Type B pancreatic cell (in vitro differentiated cells): ENCODE measurements around the gene KDM4F. TPM values are rescaled to one million over a fixed set of nuclear protein-coding genes. Genes with fewer than 3 reads are reported as not detected.

Experiments used
- DNase-seq: peaks from one replicate; pipeline ENCODE4 v3.0.0; 2021; ENCODE audit warnings: mixed read lengths; ENCODE audit not compliant: unreplicated experiment; ENCODE audit errors: extremely low spot score
- H3K27ac Mint-ChIP-seq: 2 replicates; pipeline ENCODE4 v1.8.0; 2021; ENCODE audit warnings: mild to moderate bottlenecking, mixed read lengths
- H3K27me3 Mint-ChIP-seq: 2 replicates; pipeline ENCODE4 v1.8.0; 2021; ENCODE audit warnings: mixed read lengths
- H3K36me3 Mint-ChIP-seq: 2 replicates; pipeline ENCODE4 v1.8.0; 2021; ENCODE audit warnings: mixed read lengths
- H3K4me1 Mint-ChIP-seq: one replicate; pipeline ENCODE4 v1.8.0; 2021; ENCODE audit warnings: mixed read lengths; ENCODE audit not compliant: unreplicated experiment
- H3K4me3 Mint-ChIP-seq: 2 replicates; pipeline ENCODE4 v1.8.0; 2021; ENCODE audit warnings: mild to moderate bottlenecking, mixed read lengths
- H3K9me3 Mint-ChIP-seq: 2 replicates; pipeline ENCODE4 v1.8.0; 2021; ENCODE audit warnings: mixed read lengths
- CTCF ChIP-seq: fragments of 200-600 bp; sonication (generic); conservative IDR thresholded peaks from 2 replicates; pipeline ENCODE4 v1.5.0; 2021; ENCODE audit warnings: antibody characterized with exemption, mild to moderate bottlenecking
- total RNA-seq: library from RNA; stranded (reverse); gene quantifications from 2 replicates; pipeline ENCODE4 v1.2.1, GENCODE V29; 2021; ENCODE audit warnings: low replicate concordance

Gene KDM4F
- total RNA-seq, 1 donor from 2014 or later = not detected

GRCh38 chr11:95081412-95081811, 32.2 kb downstream of the KDM4F start:
- no peak overlapping the region for H3K27ac Mint-ChIP-seq
- H3K9me3 Mint-ChIP-seq = no peaks in the 10 kb centered on the region
- no peak for TF ChIP-seq CTCF
- H3K27me3 Mint-ChIP-seq = peaks cover 10% of the 10 kb centered on the region
- H3K4me1 Mint-ChIP-seq = peaks cover 2% of the 10 kb centered on the region
- no peak overlapping the region for H3K4me3 Mint-ChIP-seq
- H3K36me3 Mint-ChIP-seq = no peaks in the 10 kb centered on the region
- no peak for DNase-seq

- no peak overlapping the region for H3K4me3 Mint-ChIP-seq
- no peaks in the 10 kb centered on the region for H3K36me3 Mint-ChIP-seq
- H3K27me3 Mint-ChIP-seq = peaks cover 15% of the 10 kb centered on the region
- no peaks in the 10 kb centered on the region for H3K4me1 Mint-ChIP-seq
- H3K9me3 Mint-ChIP-seq = no peaks in the 10 kb centered on the region
- DNase-seq = no peak
- H3K27ac Mint-ChIP-seq = no peak overlapping the region
- no peak for TF ChIP-seq CTCF
These were observed 33.4 kb downstream of the KDM4F start for GRCh38 chr11:95082576-95083001.

DNA sequence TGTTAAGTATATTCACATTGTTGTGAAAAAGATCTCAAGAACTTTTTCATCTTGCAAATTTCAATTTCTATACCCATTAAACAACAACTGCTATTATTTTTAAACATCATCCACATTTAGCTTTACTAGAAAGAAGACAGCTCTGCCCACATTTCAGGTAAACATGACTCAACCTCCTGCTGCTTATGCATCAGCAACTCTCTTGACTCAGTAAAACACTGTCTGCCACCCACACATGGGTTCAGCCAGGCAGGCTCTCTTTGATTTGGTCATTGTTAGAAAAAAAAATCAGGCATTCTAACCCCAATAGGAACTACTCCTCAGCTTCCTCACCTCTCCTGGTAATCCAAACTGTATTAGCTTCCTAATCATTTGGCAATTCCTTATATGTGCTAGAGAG, 35.3 kb downstream of the KDM4F start:
- no peak for DNase-seq
- Mint-ChIP-seq H3K9me3 (no peaks in the 10 kb centered on the region), H3K27me3 (peaks cover 22% of the 10 kb centered on the region), H3K4me3 (no peak overlapping the region), H3K36me3 (no peaks in the 10 kb centered on the region), H3K4me1 (no peaks in the 10 kb centered on the region), H3K27ac (no peak overlapping the region)
- no peak for TF ChIP-seq CTCF

GRCh38 chr11:95085117-95085816, 36.0 kb downstream of the KDM4F start:
- Mint-ChIP-seq H3K27me3 (peaks cover 22% of the 10 kb centered on the region), H3K4me1 (peaks cover 2% of the 10 kb centered on the region), H3K36me3 (no peaks in the 10 kb centered on the region), H3K27ac (no peak overlapping the region), H3K9me3 (no peaks in the 10 kb centered on the region), H3K4me3 (no peak overlapping the region)
- no peak for TF ChIP-seq CTCF
- no peak for DNase-seq

DNA sequence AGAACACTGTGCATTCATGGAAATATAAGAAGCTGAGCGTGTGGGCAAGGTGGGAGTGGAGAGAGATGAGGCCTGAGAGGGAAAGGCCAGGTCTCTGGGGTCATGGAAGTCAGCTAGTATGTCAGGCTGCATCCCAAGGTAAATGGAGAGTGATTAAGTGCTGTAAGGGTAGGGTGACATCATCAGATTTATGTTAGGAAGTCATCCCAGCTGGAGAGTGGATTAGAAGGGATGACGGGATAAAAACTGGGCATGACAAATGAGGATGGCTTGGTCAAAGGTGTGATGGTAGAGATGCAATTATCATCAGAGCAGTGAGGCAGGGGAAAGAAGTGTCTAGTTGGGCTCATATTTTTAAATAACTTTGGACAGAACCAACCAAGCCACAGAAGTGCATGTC, 36.9 kb downstream of the KDM4F start:
- Mint-ChIP-seq H3K27ac (no peak overlapping the region), H3K4me1 (peaks cover 10% of the 10 kb centered on the region), H3K36me3 (no peaks in the 10 kb centered on the region), H3K27me3 (peaks cover 22% of the 10 kb centered on the region), H3K9me3 (no peaks in the 10 kb centered on the region), H3K4me3 (peak overlapping the region; percentile 2)
- no peak for TF ChIP-seq CTCF
- DNase-seq = no peak
